ENCODE data around the gene C17orf107.

DNA sequence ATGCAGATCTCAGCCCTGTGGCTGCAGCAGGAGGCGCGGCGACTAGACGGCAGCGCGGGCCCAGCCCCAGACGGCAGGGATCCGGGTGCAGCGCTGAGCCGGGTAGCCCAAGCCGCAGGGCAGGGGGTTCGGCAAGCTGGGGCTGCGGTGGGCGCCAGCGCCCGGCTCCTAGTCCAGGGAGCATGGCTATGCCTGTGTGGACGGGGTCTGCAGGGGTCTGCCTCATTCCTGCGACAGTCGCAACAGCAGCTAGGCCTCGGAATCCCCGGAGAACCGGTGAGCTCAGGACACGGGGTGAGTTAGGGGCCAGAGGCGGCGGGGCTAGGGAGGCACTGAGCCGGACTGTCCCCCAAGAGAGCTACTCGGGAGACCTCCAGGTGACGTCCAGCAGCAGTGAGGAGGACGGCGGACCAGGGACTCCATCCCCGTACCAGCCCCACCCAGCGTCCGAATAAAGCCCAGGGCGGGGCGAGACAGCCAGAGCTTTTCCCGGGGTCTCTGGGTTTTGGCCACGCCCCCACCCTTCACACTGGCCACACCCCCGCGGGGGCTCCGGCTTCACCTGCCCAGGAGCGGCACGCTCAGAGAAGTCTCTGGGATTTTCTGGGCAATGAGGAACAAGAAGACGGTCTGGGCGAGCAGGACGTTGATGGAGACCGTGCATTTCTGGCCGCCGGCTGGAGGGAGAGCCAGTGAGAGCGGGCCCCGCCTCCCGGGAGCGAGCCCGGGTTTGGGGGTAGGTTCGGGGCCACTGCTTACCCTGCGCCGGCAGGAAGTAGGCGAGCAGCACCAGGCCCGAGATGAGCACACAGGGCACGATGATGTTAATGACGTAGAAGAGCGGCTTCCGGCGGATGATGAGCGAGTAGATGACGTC, 1.1 kb downstream of the C17orf107 start:
- TF ChIP-seq, protein P1, sequence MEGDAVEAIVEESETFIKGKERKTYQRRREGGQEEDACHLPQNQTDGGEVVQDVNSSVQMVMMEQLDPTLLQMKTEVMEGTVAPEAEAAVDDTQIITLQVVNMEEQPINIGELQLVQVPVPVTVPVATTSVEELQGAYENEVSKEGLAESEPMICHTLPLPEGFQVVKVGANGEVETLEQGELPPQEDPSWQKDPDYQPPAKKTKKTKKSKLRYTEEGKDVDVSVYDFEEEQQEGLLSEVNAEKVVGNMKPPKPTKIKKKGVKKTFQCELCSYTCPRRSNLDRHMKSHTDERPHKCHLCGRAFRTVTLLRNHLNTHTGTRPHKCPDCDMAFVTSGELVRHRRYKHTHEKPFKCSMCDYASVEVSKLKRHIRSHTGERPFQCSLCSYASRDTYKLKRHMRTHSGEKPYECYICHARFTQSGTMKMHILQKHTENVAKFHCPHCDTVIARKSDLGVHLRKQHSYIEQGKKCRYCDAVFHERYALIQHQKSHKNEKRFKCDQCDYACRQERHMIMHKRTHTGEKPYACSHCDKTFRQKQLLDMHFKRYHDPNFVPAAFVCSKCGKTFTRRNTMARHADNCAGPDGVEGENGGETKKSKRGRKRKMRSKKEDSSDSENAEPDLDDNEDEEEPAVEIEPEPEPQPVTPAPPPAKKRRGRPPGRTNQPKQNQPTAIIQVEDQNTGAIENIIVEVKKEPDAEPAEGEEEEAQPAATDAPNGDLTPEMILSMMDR (IDR thresholded peaks at IDR 0.05) = no peak
- no peak for TF ChIP-seq SIN3A (IDR thresholded peaks at IDR 0.05; ENCODE audit: borderline replicate concordance, insufficient read depth, low read depth, low read length)
